ENCODE results near the gene DNAH8.

DNA sequence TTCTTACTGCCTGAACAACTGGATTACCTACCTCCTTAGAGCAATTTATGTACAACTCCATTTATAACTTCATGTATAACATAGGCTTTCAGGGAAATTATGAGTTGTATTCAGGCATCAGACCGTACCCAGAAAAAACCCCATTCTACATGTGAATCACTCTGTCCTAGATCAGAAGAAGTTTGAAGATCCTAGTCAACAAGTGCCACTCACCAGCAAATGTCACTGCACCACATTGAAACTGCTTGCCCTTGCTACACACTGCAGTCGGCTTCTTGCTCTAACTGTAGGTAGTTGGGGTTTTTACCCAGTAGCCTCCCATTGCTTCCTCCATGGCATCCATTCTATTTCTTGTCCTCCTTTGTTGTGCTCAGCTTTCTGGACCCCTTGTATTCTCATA lies 132.4 kb downstream of the DNAH8 start:
- TF ChIP-seq, protein P1, sequence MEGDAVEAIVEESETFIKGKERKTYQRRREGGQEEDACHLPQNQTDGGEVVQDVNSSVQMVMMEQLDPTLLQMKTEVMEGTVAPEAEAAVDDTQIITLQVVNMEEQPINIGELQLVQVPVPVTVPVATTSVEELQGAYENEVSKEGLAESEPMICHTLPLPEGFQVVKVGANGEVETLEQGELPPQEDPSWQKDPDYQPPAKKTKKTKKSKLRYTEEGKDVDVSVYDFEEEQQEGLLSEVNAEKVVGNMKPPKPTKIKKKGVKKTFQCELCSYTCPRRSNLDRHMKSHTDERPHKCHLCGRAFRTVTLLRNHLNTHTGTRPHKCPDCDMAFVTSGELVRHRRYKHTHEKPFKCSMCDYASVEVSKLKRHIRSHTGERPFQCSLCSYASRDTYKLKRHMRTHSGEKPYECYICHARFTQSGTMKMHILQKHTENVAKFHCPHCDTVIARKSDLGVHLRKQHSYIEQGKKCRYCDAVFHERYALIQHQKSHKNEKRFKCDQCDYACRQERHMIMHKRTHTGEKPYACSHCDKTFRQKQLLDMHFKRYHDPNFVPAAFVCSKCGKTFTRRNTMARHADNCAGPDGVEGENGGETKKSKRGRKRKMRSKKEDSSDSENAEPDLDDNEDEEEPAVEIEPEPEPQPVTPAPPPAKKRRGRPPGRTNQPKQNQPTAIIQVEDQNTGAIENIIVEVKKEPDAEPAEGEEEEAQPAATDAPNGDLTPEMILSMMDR (IDR thresholded peaks at IDR 0.05 in 4 of 5, conservative IDR thresholded peaks at IDR 0.05 in 1 of 5): no peak
- no peak for TF ChIP-seq POLR2A (IDR thresholded peaks at IDR 0.05)

Measured in gastrocnemius medialis (tissue), 4 donors.